ENCODE measurements around the gene PTK7.

PTK7 gene

DNA sequence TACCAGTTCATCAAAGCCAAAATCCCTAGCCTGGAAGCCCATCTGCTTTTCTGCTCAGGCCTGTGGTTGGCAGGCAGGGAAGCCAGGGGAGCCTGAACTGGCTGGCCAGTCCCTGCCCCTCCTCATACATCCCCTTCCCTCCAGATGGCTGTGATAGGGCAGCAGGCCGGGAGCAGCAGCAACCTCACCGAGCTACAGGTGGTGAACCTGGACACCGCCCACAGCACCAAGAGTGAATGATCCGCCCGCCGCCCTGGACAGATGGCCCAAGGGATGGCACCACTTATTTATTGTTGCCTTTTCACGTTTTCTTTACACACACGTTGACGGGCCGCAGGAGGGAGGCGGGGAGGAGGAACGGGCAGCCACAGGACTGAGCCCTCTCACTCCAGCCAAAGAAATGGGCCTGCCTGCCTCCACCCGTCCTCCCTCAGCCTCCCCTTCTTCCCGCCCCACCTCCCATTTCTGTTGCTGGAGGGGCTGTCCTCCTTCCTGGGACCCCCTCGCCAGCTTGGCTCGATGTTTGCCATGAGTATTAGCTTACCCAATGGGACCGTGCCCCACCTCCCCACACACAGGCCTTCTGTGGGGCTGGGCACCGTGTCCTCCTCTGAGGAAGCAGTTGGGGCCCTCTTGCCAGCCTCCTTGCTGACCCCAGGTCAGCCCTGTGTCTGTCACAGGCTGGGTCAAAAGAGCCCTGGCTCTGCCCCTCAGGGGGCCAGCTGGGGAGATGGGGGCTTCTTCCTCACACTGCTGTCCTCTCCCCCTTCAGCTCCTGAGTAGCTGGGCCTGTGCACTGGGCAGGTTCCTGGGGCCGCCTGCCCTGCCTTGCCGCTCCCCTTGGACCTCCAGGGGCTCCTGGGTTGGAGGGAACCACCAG, 103.1 kb downstream of the PTK7 start:
- no peak for DNase-seq (ENCODE audit: low read depth, low spot score)

DNA sequence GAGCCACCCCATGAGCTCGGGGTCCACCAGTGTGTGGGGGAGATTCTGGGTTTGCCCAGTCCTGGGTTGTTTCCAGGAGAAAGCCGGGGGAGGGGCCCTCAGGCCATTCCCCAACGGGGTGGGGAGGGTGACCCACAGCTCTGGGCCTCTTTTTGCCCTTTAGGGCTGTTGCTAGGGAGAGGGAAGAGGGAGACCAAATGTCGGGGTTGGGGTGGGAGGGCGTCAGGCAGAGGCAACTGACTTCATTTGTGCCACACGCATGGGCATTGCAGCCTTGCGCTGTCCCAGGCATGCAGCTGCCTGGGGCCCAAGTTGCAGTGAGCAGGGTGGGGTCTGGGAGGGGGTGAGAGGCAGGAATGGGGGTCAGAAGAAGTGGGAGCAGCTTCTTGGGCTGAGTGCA, 103.9 kb downstream of the PTK7 start:
- no peak for DNase-seq (ENCODE audit: low read depth, low spot score)

DNA sequence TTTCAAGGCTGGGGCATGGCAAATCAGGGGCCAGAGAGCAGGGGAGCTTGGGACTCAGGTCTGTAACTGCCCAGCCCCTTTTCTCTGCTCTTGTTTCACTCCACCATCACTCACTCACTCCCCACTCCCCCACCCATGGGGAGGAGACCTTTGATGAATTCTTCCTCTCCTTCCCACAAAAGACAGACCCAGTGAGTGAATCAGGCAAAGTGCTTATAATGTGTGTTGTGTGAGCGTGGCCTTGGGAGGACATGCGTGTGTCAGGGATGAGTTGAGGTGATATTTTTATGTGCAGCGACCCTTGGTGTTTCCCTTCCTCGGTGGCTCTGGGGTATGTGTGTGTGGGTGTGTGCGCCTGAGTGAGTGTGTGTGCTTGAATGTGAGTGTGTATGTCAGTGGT, 104.9 kb downstream of the PTK7 start:
- DNase-seq (ENCODE audit: low read depth, low spot score), result no peak

DNA sequence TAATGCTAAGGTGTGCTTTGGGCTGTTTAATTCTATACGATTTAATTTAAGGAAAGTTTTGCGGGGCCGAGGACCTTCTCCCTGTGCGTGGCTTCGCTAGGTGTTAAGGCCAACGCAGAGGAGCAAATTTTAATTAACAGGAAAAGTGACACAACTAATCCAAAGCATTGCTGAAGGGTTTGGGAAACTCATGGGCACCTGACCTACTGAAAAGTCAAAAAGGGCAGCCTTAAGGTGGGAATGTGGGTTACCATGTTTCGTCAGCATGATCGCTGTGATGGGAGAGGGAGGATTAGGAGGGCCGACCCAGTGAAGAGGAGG, 105.5 kb downstream of the PTK7 start:
- no peak for DNase-seq (ENCODE audit: low read depth, low spot score)

DNA sequence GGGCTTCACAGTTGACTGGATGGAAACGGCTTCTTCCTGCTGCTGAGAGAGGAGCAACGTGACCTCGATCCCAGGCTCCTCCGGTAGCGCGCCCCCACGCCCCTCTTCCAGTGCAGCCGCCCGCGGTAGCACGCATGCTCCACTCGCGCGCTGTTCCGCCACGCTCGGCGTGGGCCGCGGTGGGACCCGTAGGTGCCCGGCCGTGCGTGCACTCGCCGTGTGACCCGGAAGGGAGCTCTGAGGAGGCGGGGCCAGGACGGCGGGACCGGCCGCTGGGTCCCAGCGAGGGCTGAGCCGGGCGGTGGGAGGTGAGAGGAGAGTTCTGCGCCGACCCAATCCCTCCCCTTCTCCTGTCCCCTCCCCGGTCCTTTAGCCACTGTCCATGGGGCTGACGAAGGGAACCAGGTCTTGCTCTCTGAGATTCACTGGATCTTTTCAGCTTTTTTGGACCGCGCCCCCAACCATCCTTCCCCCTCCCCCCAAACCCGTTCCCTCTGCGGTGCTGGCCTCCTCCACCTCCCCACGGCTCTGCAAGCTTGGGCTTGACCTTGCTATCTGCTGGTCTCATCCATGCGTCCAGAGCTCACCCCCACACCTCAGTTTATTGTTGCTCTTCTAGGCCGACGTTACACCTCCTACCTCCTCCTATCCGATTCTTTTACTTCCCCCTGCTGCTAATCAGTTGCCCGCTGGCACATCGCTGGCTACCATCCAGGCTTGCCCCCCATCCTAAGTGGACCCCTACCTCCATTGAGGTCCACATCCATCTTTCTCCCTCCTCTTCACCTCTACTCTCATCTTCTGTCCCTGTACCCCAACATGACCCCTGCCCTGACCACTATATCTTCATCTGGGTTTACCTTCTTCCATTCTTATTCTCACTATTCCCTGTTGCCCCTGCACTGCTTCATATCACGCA, 106.1 kb downstream of the PTK7 start, which contains the start of gene CUL9:
TSS of gene CUL9 (plus strand) at position 255 of the 919 bp plus-strand sequence. CDS start 2,115 bp downstream, outside the sequence.
- DNase-seq (ENCODE audit: low read depth, low spot score), result no peak

DNA sequence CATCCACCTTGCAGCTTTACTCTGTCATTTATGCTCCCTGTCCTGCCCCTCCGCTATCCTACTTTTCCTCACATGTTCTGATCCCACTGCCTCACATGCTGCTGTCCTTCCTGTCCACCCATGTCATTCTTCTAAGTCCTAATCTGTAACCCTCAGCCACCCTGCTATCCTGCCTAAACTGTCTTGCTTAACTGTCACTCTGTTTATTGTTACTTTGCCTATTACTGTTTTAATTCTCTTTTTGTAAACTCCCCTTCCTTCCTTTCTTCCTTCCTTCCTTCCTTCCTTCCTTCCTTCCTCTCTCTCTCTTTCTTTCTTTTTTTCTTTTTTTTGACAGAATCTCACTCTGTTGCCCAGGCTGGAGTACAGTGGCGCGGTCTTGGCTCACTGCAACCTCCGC, 107.3 kb downstream of the PTK7 start:
- no peak for DNase-seq (ENCODE audit: low read depth, low spot score)

DNA sequence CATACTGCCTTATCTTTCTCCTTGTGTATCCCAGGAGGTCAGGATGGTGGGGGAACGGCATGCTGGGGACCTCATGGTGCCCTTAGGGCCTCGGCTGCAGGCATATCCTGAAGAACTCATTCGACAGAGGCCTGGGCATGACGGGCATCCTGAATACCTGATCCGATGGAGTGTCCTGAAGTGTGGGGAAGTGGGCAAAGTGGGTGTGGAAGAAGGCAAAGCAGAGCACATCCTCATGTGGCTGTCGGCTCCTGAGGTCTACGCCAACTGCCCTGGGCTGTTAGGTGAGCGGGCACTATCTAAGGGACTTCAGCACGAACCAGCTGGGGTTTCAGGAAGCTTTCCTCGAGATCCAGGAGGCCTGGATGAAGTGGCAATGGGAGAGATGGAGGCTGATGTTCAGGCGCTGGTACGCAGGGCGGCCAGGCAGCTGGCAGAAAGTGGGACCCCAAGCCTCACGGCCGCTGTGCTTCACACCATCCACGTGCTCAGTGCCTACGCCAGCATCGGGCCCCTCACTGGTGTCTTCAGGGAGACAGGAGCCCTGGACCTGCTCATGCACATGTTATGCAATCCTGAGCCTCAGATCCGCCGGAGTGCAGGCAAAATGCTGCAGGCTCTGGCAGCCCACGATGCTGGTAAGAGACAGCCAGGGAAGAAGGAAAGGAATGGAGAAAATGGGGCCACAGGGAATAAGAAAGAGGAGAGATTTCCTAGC, 108.3 kb downstream of the PTK7 start:
- DNase-seq (ENCODE audit: low read depth, low spot score), result no peak

DNA sequence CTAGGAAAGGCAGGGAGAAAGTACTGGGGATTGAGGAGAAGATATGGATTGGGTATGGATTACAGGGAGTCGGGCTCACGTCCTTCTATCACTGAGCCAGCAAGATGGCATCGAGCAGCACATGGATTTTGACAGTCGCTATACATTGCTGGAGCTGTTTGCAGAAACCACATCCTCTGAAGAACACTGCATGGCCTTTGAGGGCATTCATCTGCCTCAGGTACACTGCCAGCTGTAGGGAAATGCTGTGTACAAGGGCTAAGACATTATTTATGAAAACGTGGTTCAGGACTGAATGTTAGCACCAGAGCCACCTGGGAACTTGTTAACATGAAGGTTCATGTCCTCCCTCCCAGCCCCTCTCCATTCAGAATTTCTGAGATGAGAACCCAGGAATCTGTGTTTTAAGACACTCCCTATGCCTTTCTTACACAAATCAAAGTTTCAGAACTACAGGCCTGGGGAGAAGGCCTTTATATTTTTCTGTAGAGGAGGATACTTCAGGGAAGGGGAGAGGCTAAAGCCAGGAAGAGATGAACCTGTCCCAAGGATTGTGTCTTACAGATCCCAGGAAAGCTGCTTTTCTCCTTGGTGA, 109.4 kb downstream of the PTK7 start:
- DNase-seq (ENCODE audit: low read depth, low spot score), result no peak

DNA sequence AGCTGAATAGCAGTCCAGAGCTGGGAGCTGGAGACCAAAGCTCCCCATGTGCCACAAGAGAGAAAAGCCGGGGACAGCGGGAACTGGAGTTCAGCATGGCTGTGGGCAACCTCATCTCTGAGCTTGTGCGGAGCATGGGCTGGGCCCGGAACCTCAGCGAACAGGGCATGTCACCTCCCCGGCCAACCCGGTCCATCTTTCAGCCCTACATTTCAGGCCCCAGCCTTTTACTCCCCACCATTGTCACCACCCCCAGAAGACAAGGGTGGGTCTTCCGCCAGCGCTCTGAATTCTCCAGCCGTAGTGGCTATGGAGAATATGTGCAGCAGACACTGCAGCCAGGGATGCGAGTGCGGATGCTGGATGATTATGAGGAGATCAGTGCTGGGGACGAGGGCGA, 109.9 kb downstream of the PTK7 start:
- no peak for DNase-seq (ENCODE audit: low read depth, low spot score)

DNA sequence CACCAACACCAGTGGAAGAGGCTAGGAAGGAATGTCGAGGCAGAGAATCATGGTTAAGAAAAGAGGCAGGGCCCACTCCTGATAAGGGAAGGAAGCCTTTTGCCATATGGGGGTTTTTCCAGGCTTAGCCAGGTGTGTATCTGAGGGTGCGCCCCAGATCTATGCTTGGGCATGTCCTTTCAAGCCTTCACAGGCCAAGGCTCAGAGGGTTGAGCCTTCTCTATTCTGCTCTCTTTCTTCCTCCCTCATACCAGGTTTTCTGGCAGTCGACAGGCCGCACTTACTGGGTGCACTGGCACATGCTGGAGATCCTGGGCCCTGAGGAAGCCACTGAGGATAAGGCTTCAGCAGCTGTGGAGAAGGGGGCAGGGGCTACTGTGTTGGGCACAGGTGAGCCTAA, 110.6 kb downstream of the PTK7 start:
- no peak for DNase-seq (ENCODE audit: low read depth, low spot score)

DNA sequence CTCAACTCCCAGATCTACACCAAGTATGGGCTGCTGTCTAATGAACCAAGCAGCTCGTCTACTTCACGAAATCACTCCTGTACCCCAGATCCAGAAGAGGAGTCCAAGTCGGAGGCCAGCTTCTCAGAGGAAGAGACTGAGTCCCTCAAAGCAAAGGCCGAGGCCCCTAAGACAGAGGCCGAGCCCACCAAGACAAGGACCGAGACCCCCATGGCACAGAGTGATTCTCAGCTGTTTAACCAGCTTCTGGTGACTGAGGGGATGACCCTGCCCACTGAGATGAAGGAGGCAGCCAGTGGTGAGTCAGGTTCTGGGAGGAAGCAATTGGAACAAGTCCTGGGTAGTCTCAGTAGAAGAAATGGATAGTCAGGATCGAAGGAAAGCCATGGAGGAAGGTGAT, 111.7 kb downstream of the PTK7 start:
- no peak for DNase-seq (ENCODE audit: low read depth, low spot score)

DNA sequence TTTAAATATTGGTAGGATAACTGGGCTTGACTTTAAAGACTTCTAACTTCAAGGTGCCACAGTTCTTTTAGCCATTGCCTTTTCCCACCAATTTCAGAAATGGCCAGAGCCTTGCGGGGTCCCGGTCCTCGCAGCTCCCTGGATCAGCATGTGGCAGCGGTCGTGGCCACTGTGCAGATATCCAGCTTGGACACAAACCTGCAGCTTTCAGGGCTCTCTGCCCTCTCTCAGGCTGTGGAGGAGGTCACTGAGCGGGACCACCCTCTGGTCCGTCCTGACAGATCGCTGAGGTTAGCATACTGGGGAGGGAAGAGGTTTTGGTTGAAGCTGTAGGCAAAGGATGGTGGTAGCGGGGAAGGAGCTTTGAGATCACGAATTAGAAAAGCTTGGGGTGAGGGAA, 112.3 kb downstream of the PTK7 start:
- DNase-seq (ENCODE audit: low read depth, low spot score), result no peak

DNA sequence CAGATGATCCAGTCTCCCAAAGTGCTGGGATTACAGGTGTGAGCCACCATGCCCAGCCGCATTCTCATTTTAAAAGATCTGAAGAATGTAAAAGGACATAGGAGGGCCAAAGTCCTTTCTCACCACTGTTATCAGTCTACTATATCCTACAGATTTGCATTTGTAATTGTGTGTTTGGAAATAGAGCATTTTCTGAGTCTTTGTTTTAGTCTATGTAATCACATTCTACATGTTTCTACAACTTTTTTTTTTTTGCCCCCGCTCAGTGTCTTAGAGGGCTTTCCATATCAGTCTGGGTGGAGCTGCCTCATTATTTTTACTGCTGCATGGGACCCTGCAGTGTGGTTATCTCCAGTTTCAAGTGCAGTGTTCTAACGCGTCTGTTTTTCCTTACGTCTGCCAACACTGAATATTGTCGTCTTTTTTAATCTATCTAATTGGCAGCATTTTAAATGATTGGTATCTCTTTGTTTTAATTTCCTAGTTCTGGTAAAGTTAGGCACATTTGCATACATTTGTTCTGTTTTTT, 113.7 kb downstream of the PTK7 start:
- DNase-seq (ENCODE audit: low read depth, low spot score), result no peak

DNA sequence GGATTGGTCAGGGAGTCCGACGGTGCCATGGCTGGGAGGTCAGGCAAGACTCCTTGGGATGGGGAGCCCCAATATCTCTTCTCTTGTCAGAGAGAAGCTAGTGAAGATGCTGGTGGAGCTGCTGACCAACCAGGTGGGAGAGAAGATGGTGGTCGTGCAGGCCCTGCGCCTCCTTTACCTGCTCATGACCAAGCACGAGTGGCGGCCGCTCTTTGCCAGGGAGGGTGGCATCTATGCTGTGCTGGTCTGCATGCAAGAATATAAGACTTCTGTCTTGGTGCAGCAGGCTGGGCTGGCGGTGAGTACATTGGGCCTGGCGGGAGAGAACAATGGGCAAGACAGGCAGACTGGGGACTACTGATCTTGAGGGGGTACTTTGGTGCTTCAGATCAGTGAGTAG, 116.8 kb downstream of the PTK7 start:
- no peak for DNase-seq (ENCODE audit: low read depth, low spot score)

DNA sequence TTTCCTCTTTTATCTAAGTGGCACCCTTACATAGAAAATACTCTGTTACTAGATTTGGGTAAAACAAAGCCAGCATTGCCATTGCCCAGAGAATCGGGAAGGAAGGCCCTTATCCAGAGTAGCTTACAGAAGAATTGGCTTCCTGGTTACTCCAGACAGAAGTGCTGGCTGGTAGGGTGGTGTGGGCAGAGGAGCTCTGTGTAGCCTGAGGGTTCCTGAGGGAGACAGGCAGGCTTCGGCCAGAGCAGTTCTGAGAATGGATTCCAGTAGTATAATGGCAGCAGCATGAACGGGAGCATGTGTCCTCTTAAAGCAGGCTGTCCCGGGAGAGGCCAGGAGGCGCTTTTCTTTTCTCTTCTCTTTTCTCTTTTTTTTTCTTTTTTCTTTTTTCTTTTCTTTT, 117.8 kb downstream of the PTK7 start:
- DNase-seq (ENCODE audit: low read depth, low spot score), result no peak

DNA sequence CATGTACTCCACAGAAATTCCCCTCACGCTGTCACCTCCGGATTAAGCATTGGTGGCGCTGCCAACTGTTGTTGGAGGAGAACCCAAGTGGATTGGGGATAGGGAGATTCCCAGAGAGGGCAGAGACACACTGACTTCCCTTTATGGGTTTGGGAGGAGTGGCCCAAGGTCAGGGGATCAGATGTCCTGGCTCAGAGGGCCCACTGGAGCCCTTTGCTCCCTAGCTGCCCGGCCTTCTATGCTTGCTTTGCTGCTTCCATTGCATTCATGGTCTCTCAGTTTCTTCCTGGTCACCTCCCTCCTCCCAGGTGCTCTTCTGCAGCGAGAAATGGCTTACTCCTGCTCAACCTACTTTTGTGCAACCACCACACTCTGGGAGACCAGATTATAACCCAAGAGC, 120.2 kb downstream of the PTK7 start:
- no peak for DNase-seq (ENCODE audit: low read depth, low spot score)

DNA sequence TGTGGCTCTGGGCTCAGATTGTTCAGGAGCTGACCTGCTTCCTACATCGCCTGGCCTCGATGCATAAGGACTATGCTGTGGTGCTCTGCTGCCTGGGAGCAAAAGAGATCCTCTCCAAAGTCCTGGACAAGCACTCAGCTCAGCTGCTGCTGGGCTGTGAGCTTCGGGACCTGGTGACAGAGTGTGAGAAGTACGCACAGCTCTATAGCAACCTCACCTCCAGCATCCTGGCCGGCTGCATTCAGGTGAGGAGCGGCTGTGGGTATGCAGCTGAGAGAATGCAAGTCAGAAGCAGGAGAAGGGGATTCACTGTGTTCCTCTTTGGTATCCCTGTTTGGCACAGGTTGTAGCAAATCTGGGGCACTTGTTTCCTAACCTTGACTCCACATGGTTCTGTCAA, 123.8 kb downstream of the PTK7 start:
- no peak for DNase-seq (ENCODE audit: low read depth, low spot score)

DNA sequence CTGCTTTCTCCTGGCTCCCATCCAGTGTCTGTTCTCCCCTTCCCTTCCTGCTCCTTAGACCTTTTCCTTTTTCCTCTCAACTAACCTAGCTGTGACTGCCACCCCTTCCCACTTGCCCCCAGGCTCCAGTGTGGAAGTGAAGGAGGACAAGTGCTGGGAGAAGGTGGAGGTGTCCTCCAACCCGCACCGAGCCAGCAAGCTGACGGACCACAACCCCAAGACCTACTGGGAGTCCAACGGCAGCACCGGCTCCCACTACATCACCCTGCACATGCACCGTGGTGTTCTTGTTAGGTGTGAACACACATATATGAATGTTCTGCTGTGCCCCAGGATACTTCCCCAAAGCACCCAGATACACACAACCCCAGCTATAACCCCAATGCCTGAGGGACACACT, 124.4 kb downstream of the PTK7 start:
- no peak for DNase-seq (ENCODE audit: low read depth, low spot score)

DNA sequence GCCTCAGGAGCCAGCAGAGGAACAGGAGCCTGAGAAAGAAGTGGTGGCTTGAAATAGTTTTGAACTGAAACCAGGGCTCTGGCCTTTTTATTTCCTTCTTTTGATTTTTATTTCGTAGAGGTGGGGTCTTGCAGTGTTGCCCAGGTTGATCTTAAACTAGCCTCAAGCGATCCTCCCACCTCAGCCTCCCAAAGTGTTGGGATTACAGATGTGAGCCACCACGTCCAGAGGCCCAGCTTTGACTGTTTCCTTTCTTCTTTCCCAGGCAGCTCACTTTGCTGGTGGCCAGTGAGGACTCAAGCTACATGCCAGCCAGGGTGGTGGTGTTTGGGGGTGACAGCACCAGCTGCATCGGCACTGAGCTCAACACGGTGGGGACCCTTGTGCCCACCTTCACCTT, 126.3 kb downstream of the PTK7 start:
- DNase-seq (ENCODE audit: low read depth, low spot score), result no peak

DNA sequence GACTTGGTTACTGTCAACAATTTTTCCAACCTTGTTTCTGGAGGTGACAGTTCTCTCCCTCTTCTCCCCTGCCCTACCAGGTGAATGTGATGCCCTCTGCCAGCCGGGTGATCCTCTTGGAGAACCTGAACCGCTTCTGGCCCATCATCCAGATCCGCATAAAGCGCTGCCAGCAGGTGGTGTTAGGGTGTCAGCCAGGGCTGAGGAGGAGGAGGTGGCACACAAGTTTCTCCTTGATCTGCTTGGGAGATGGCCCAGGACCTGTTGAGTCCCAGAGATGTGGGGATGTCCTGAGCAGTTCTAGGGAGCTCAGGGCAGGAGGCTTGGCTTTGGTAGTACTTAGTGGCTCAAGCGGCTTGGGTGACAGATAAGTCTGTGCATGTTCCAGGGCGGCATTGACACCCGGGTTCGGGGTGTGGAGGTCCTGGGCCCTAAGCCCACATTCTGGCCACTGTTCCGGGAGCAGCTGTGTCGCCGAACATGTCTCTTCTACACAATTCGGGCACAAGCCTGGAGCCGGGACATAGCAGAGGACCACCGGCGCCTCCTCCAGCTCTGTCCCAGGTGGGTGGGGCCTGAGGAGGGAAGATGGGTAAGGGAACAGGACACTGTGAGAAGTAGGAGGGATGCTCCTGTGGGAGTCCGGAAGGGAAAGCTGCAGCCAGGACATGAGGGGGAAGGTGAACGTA, 127.1 kb downstream of the PTK7 start:
- DNase-seq (ENCODE audit: low read depth, low spot score), result no peak

DNA sequence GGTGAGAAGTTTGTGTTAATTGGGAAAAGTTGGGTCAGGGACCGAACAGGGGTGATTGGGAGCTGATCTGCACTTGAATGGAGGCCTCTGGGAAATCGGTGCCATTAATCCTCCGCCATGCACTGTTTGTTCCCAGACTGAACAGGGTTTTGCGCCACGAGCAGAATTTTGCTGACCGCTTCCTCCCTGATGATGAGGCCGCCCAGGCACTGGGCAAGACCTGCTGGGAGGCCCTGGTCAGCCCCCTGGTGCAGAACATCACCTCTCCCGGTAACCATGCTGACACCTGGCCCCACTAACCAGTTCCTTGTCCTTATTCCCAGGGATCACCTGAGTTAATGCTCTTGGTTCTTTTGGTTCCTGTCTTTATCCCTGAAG, 127.6 kb downstream of the PTK7 start:
- DNase-seq (ENCODE audit: low read depth, low spot score), result no peak

Data from iPS DF 19.7 (cell line).